GOT3 (cell line): ENCODE measurements around the gene SSPN.
A peak's percentile ranks its signal among the peaks of the same experiment; 100 is the strongest.

Experiments used
- DNase-seq: peaks from one replicate; lab custom pipeline; 2025; ENCODE audit warnings: mixed read lengths; lab: John Stamatoyannopoulos, UW

The SSPN gene

DNA sequence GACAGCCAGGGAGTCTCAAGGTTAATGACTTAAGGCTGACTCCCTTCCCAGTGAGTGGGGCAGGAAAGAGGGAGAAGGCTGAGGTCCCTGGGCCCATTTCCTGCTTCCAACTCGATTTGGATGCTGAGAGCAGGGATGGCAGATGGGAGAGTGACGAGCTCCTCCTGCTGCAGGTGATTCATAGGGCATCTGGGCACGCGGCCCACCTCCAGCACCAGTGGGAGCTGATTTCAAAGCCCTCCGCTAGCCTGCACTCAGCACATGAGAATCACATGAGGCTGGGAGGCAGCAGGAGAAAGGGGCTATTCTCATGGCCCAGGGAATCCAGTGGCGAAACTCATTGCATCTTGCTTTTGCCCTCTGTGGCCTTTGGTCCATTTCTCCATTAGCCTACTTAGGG lies 90.8 kb downstream of the SSPN start:
- DNase-seq: no peak

- DNase-seq: peak; percentile 22
These were observed 92.5 kb downstream of the SSPN start for GRCh38 chr12:26287671-26288381.

GRCh38 chr12:26290565-26290964 lies 95.2 kb downstream of the SSPN start:
- no peak for DNase-seq

DNA sequence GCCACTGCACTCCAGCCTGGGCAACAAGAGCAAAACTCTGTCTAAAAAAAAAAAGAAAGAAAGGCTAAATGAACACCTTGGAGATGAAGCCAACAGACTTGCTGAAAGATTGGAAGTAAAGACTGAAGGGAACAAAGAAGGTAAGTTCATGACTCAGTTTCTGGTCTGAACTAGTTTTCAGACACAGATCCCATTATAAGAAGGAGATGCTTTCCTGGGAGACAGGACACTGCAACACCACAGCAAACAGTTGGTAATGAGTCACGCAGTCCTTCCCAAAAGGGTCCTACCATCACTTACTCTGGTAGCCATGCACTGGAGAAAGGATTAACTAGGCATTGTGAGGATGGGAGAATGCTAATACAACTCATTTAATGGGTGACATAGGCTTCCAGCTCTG lies 97.2 kb downstream of the SSPN start:
- no peak for DNase-seq

DNA sequence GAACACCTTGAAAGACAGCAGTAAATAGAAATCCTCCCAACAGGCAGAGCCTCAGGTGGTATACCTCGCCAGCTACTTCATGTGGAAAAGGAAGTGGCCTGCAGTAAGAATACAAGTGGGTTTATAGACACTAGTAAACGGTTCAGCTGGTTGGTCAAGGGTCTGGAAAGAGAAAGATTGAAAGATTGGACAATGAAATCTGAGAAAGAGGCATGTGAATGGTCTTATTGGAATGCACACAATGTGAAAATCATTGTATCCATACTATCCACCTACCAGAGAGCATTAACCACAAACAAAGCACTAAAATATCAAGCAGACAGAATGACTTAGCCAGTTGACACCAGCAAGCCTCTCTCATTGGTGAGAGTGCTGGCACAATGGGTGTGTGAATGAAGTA lies 98.2 kb downstream of the SSPN start:
- DNase-seq: no peak

GRCh38 chr12:26295001-26295400 lies 99.6 kb downstream of the SSPN start:
- no peak for DNase-seq

DNA sequence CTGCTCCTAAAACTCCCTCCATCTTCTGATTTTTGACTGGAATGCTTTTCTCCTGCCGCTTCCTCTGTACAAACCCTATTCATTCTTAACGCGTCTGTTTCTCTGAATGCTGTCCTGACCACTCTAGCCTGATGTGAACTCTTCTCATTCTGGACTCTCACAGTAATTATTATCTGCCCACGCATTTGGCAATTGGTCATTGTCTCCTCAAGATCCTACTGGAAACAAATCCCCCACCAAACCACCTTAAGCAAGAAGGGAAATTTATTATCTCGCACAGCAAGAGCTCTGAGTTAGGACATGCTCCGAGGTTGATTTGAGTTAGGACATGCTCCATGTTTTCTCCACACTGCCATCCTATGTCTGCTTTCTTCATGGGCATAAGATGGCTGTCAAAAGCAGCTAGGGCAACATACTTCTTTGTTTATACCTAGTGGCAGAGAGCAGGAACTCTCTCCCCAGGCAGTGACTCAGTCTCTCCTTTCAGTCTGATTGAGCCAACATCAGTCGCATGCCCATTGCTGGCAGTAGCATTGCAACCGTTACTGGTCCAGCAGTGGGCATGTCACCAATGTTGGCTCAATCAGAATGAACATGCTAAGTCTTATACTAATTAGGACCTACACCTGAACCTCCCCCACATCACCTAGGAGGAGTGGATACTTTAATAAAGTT lies 102.2 kb downstream of the SSPN start:
- no peak for DNase-seq

DNA sequence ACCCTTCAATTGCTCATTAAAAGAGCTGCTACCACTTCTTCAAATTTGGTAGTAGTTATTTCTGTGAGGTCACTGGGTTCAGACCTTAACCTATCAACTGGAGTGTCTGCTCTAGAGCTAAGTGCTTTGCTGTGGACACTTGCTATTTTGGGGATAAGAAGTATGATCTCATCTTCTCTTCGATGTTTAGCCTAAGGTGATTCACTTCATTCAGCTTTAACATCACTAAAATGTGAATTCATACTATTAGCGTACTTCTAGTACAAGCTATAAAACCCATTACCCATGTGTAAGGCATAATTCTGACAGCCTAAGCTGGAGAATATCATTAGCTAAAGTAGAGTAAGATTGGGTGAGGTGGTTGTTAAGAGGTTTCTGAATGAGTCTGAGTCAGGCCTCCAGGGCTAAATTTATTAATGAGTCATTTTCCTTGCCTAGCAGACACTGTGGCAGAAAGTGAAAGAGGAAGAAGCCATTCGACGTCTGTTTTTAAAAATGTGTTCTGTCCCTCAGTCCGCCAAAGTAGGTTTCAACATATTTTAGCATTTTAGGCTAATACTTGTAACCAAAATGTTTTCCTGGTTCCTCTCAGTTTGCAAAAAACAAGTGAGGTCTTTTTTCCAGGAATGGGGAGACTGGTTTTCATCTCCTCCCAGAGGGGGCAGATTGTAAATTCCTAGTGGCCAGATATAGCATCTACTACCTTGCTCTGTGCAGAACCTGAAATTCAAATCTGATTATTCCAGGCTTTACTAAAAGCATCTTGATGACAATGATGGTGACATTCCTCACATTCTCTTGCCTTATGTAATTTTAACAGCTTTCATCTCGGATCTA lies 103.6 kb downstream of the SSPN start:
- no peak for DNase-seq

DNA sequence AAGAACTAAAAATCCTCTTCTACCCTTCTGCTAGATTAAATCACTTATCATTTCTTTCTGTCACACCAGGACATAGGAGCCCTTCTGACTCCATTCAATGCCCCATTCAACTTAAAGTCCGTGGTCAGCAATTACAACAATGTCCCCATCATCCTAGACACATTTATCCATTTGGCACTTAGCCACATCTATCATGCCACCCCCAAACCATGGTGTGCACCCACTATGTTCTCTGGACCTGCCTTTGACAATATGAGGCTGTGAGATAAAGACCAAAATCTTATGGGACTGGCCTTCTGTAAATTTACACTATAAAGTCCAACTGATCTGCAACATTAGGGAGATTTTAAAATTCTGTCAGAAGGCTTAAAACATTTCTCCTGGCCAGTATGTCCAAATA lies 104.4 kb downstream of the SSPN start:
- no peak for DNase-seq
